ENCODE results near the gene RAMP3.

DNA sequence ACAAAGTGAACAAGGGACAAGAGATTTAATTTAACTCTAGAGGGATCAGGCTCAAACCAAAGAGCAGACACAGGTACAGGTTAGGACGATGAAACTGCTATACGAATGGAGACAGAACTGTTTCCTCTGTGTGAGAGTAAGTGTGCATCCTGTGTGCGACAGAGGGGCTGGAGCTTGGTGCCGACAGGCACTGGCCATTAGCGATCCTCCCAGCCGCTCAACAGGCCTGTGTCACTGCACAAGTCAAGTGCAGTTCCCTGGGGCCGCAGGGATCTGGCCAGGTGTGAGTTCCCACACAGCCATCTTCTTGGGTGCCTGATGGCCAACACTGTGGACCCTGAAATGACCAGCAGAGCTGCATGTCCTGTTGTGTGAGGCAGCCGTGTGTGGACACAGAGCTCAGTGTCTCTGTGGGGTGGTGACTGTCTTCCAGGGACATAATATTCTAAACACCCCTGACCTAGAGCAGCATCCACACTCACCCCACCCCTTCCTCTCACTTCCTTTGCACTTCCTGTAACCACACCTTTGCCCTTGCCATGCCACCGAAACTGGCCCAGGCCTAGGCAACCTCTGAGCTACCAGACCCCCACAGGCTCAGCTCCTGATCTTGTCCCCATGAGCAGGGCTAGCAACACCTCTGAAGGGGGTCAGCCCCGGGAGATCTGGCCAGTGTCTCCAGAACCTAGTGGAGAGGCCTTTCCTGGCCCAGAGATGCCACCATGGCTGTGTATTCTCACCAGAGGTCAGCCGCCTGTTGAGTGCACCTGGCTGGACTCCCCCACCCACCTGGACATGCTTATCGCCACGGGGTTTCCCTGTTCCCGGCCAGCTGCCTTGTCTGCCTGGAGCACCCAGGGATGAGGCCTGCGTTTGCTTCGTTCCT lies 34.4 kb upstream of the RAMP3 start:
- TF ChIP-seq, protein P1, sequence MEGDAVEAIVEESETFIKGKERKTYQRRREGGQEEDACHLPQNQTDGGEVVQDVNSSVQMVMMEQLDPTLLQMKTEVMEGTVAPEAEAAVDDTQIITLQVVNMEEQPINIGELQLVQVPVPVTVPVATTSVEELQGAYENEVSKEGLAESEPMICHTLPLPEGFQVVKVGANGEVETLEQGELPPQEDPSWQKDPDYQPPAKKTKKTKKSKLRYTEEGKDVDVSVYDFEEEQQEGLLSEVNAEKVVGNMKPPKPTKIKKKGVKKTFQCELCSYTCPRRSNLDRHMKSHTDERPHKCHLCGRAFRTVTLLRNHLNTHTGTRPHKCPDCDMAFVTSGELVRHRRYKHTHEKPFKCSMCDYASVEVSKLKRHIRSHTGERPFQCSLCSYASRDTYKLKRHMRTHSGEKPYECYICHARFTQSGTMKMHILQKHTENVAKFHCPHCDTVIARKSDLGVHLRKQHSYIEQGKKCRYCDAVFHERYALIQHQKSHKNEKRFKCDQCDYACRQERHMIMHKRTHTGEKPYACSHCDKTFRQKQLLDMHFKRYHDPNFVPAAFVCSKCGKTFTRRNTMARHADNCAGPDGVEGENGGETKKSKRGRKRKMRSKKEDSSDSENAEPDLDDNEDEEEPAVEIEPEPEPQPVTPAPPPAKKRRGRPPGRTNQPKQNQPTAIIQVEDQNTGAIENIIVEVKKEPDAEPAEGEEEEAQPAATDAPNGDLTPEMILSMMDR (conservative IDR thresholded peaks at IDR 0.05; ENCODE audit: low read depth, low read length): no peak
- no peak for TF ChIP-seq EZH2 (IDR thresholded peaks at IDR 0.05; ENCODE audit: borderline replicate concordance, low read depth, low read length, poor library complexity, severe bottlenecking)
